Astrocyte (in vitro differentiated cells and primary cell): ENCODE data around the gene ETV6. TPM values are rescaled to one million over a fixed set of nuclear protein-coding genes. Genes with fewer than 3 reads are reported as not detected.

ENCODE experiments used
- DNase-seq: peaks from one replicate; pipeline ENCODE4 v3.0.0-alpha.2; 2010; ENCODE audit warnings: low read depth
- FAIRE-seq: peaks from 2 replicates; lab custom pipeline; 2011; peaks lifted over from hg19 to GRCh38; lab: Jason Lieb, UNC
- H2AFZ ChIP-seq: 2 replicates; pipeline ENCODE4 v1.6.0; 2012; ENCODE audit warnings: low read depth, low read length, inconsistent platforms
- H3K27ac ChIP-seq: 2 replicates; pipeline ENCODE4 v1.5.1; 2011; ENCODE audit warnings: low read depth, low read length, inconsistent platforms
- H3K27me3 ChIP-seq: 2 replicates; pipeline ENCODE4 v1.6.0; 2011; ENCODE audit warnings: low read length, inconsistent platforms; ENCODE audit not compliant: insufficient read depth
- H3K36me3 ChIP-seq: 2 replicates; pipeline ENCODE4 v1.5.1; 2011; ENCODE audit warnings: low read length, inconsistent platforms; ENCODE audit not compliant: insufficient read depth
- H3K4me1 ChIP-seq: 2 replicates; pipeline ENCODE4 v1.5.1; 2011; ENCODE audit warnings: low read length, inconsistent platforms; ENCODE audit not compliant: insufficient read depth
- H3K4me2 ChIP-seq: 2 replicates; pipeline ENCODE4 v1.6.0; 2012; ENCODE audit warnings: low read length, inconsistent platforms
- H3K4me3 ChIP-seq: 2 replicates; pipeline ENCODE4 v1.5.1; 2011; ENCODE audit warnings: low read depth, mild to moderate bottlenecking, low read length, inconsistent platforms; ENCODE audit not compliant: insufficient read depth
- H3K79me2 ChIP-seq: 2 replicates; pipeline ENCODE4 v1.6.0; 2012; ENCODE audit warnings: mild to moderate bottlenecking, low read length, inconsistent platforms; ENCODE audit not compliant: insufficient read depth
- H3K9ac ChIP-seq: 2 replicates; pipeline ENCODE4 v1.6.0; 2012; ENCODE audit warnings: mild to moderate bottlenecking, low read length, inconsistent platforms
- H3K9me3 ChIP-seq: 2 replicates; pipeline ENCODE4 v1.5.1; 2012; ENCODE audit warnings: low read depth, mild to moderate bottlenecking, low read length, inconsistent platforms; ENCODE audit not compliant: insufficient read depth
- H4K20me1 ChIP-seq: 2 replicates; pipeline ENCODE4 v1.6.0; 2012; ENCODE audit warnings: low read length, inconsistent platforms; ENCODE audit not compliant: insufficient read depth
- H3K27ac Mint-ChIP-seq: one replicate; pipeline ENCODE4 v1.8.0; 2021; ENCODE audit warnings: mild to moderate bottlenecking, mixed read lengths; ENCODE audit not compliant: unreplicated experiment
- H3K27me3 Mint-ChIP-seq: one replicate; pipeline ENCODE4 v1.8.0; 2021; ENCODE audit warnings: low read depth, mixed read lengths; ENCODE audit not compliant: unreplicated experiment
- H3K36me3 Mint-ChIP-seq: one replicate; pipeline ENCODE4 v1.8.0; 2021; ENCODE audit warnings: low read depth, mixed read lengths; ENCODE audit not compliant: unreplicated experiment
- H3K4me1 Mint-ChIP-seq: one replicate; pipeline ENCODE4 v1.8.0; 2021; ENCODE audit warnings: low read depth, mixed read lengths; ENCODE audit not compliant: unreplicated experiment
- H3K4me3 Mint-ChIP-seq: one replicate; pipeline ENCODE4 v1.8.0; 2021; ENCODE audit warnings: mild to moderate bottlenecking, moderate library complexity, mixed read lengths; ENCODE audit not compliant: unreplicated experiment
- H3K9me3 Mint-ChIP-seq: one replicate; pipeline ENCODE4 v1.8.0; 2021; ENCODE audit warnings: mild to moderate bottlenecking, mixed read lengths; ENCODE audit not compliant: unreplicated experiment
- CTCF ChIP-seq: IDR thresholded peaks from 2 replicates; pipeline ENCODE4 v1.5.1; 2011; ENCODE audit warnings: low read depth, mild to moderate bottlenecking, inconsistent platforms, low read length, moderate library complexity; ENCODE audit not compliant: insufficient read depth
- EZH2 ChIP-seq: IDR thresholded peaks from 2 replicates; pipeline ENCODE4 v1.6.1; 2012; ENCODE audit warnings: mild to moderate bottlenecking, low read length, inconsistent platforms; ENCODE audit not compliant: insufficient read depth
- total RNA-seq: library from RNA; stranded (reverse); gene quantifications from 2 replicates; pipeline ENCODE4 v1.2.1, GENCODE V29; 2021

Gene ETV6
- total RNA-seq, 1 donor from 2014 or later: 41.2 TPM

GRCh38 chr12:11785712-11786111 is 136.2 kb downstream of the ETV6 start:
- H3K27me3 Mint-ChIP-seq: no peaks in the 10 kb centered on the region
- FAIRE-seq: no peak

DNA sequence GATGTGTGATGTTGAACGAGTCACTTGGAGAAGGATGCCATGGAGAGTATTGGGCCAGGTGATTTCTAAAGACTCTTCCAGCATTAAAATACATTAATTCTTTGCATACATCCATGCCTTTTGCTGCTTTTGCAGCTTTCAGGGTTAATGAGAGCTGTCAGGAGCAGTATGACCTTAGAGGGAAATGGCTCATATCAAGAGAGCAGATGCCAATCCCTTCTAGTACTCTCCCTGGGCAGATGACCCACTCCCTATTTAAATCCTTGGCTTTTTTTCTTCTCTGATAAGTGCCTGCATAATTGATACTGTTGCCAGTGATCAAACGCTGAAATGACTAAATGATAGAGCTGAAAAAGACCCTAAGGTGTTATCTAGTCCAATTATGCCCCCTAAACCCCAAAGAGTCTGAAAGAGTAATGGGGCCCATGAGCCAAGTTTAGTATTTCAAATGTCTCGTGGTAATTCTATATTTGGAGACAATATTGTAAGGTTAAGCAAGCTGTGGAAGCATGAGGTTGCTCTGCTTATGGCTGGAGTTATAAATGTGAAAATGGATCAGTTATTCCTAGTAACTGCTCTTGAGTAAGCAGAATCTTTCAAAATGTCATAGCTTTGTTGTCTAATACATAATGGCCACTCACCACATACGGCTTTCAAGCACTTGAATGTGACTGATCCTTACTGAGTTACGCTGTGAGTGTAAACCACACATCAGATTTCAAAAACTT is 137.3 kb downstream of the ETV6 start:
- H3K79me2 ChIP-seq: peaks cover 86% of the 10 kb centered on the region
- no peak overlapping the region for H3K9ac ChIP-seq
- H3K4me1 ChIP-seq: no peaks in the 10 kb centered on the region
- H4K20me1 ChIP-seq: peaks cover 31% of the 10 kb centered on the region
- no peak overlapping the region for H3K4me3 Mint-ChIP-seq
- H3K27me3 ChIP-seq: no peaks in the 10 kb centered on the region
- no peaks in the 10 kb centered on the region for H3K9me3 ChIP-seq
- H3K36me3 Mint-ChIP-seq: no peaks in the 10 kb centered on the region
- H3K4me2 ChIP-seq: no peak overlapping the region
- H3K4me3 ChIP-seq: no peak overlapping the region
- no peak for TF ChIP-seq CTCF
- peaks cover 3% of the 10 kb centered on the region for H3K36me3 ChIP-seq
- no peaks in the 10 kb centered on the region for H3K27me3 Mint-ChIP-seq
- DNase-seq (no peak), FAIRE-seq (no peak)
- H3K4me1 Mint-ChIP-seq: peaks cover 6% of the 10 kb centered on the region
- peaks cover 2% of the 10 kb centered on the region for H3K9me3 Mint-ChIP-seq
- H2AFZ ChIP-seq: no peak overlapping the region
- no peak overlapping the region for H3K27ac Mint-ChIP-seq
- no peak overlapping the region for H3K27ac ChIP-seq

More at GRCh38 chr12:11785712-11786111, 136.2 kb downstream of the ETV6 start:
- peaks cover 88% of the 10 kb centered on the region for H3K79me2 ChIP-seq
- H2AFZ ChIP-seq: no peak overlapping the region
- no peaks in the 10 kb centered on the region for H3K36me3 ChIP-seq
- H3K4me3 Mint-ChIP-seq: no peak overlapping the region
- peak; percentile 39 for DNase-seq
- H3K4me1 ChIP-seq: no peaks in the 10 kb centered on the region
- H3K36me3 Mint-ChIP-seq: peaks cover 3% of the 10 kb centered on the region
- H3K9me3 Mint-ChIP-seq: no peaks in the 10 kb centered on the region
- H3K27me3 ChIP-seq: no peaks in the 10 kb centered on the region
- H3K9me3 ChIP-seq: no peaks in the 10 kb centered on the region
- H3K4me3 ChIP-seq: no peak overlapping the region
- peaks cover 13% of the 10 kb centered on the region for H3K4me1 Mint-ChIP-seq
- no peak overlapping the region for H3K27ac ChIP-seq
- H3K27ac Mint-ChIP-seq: no peak overlapping the region
- no peak overlapping the region for H3K9ac ChIP-seq
- H4K20me1 ChIP-seq: peaks cover 37% of the 10 kb centered on the region
- no peak for TF ChIP-seq CTCF
- no peak for TF ChIP-seq EZH2
- H3K4me2 ChIP-seq: no peak overlapping the region

- peaks cover 6% of the 10 kb centered on the region for H3K4me1 Mint-ChIP-seq
- Histone ChIP-seq H3K79me2 (peaks cover 80% of the 10 kb centered on the region), H3K36me3 (peaks cover 3% of the 10 kb centered on the region), H3K4me1 (no peaks in the 10 kb centered on the region), H3K27ac (no peak overlapping the region), H3K4me3 (no peak overlapping the region), H3K27me3 (no peaks in the 10 kb centered on the region), H4K20me1 (peaks cover 31% of the 10 kb centered on the region), H2AFZ (no peak overlapping the region), H3K4me2 (no peak overlapping the region), H3K9me3 (no peaks in the 10 kb centered on the region), H3K9ac (no peak overlapping the region)
- TF ChIP-seq CTCF: no peak
- no peak for TF ChIP-seq EZH2
- peaks cover 2% of the 10 kb centered on the region for H3K36me3 Mint-ChIP-seq
- no peaks in the 10 kb centered on the region for H3K27me3 Mint-ChIP-seq
- FAIRE-seq (no peak), DNase-seq (no peak)
- no peak overlapping the region for H3K4me3 Mint-ChIP-seq
- H3K9me3 Mint-ChIP-seq: peaks cover 2% of the 10 kb centered on the region
- H3K27ac Mint-ChIP-seq: no peak overlapping the region
These were observed 138.0 kb downstream of the ETV6 start for GRCh38 chr12:11787437-11787836.
